ENCODE results near the gene EFNB1. TPM values are rescaled to one million over a fixed set of nuclear protein-coding genes. Genes with fewer than 3 reads are reported as not detected.

Gene EFNB1
- total and polyA plus RNA-seq, 2 of the 4 experiments (the other 2 are of a cell fraction): 17.9 to 26.8 TPM

GRCh38 chrX:68870357-68870756, 41.5 kb downstream of the EFNB1 start:
- H3K9me1 ChIP-seq (ENCODE audit: insufficient read depth, low read length): no peaks in the 10 kb centered on the region; the same call in 1 of the 2 replicates
- no peak overlapping the region for H3K14ac ChIP-seq (replicated peaks; ENCODE audit: low read depth, low read length)
- POLR2A ChIA-PET (ENCODE audit: unreplicated experiment): no interaction called here
- H3K9ac ChIP-seq (ENCODE audit: low read depth, low read length): no peak overlapping the region
- no peak overlapping the region for H2BK5ac ChIP-seq (ENCODE audit: low read depth, low read length, poor library complexity, severe bottlenecking)
- no TSS peak for BruUV-seq (replicated peaks)
- intact Hi-C loops (cut with micrococcal nuclease): no loop called here
- CTCF ChIA-PET: no interaction called here
- no peak overlapping the region for H3K23ac ChIP-seq (ENCODE audit: low read depth, low read length)
- H3K4me2 ChIP-seq (ENCODE audit: low read depth, low read length): no peak overlapping the region
- H4K91ac ChIP-seq (ENCODE audit: insufficient read depth, low read depth, low read length): no peak overlapping the region
- H3K79me1 ChIP-seq (ENCODE audit: low read depth in 1 of 2, low read length in 2 of 2): no peaks in the 10 kb centered on the region
- no peak for DNase-seq
- H3K4ac ChIP-seq (ENCODE audit: low read depth, low read length): no peak overlapping the region
- no peak overlapping the region for H3K18ac ChIP-seq (ENCODE audit: low read depth, low read length)
- H2AK9ac ChIP-seq (replicated peaks; ENCODE audit: low read depth, low read length, poor library complexity): no peak overlapping the region
- H4K20me1 ChIP-seq (ENCODE audit: insufficient read depth, low read length): no peaks in the 10 kb centered on the region; the same call in 1 of the 2 replicates
- dilution Hi-C loops (cut with HindIII; ENCODE audit: low sequenced_read_pairs, unreplicated experiment): no loop called here
- no peaks in the 10 kb centered on the region for H3K36me3 ChIP-seq (ENCODE audit: control insufficient read depth, insufficient read depth, low read length)
- no peak overlapping the region for H2AK5ac ChIP-seq (ENCODE audit: low read depth, low read length)
- H3K27me3 ChIP-seq (ENCODE audit: control insufficient read depth, insufficient read depth, low read length): peaks cover 44% of the 10 kb centered on the region
- in situ Hi-C loops (cut with MboI; ENCODE audit: low sequenced_read_pairs): no loop called here
- no peak overlapping the region for H2BK20ac ChIP-seq (ENCODE audit: low read depth, low read length)
- no peak overlapping the region for H3K4me3 ChIP-seq (ENCODE audit: insufficient read depth, low read depth, low read length)
- ATAC-seq (ENCODE audit: low read depth): no peak
- no peak overlapping the region for H2AFZ ChIP-seq (replicated peaks; ENCODE audit: low read length, poor library complexity)
- no peaks in the 10 kb centered on the region for H3K9me3 ChIP-seq (ENCODE audit: control insufficient read depth, insufficient read depth, low read length)
- H4K8ac ChIP-seq (ENCODE audit: low read depth in 2 of 2, low read length in 2 of 2): no peak overlapping the region
- no peak overlapping the region for H3K27ac ChIP-seq (ENCODE audit: insufficient read depth, low read length)
- no peak overlapping the region for H2BK120ac ChIP-seq (ENCODE audit: low read depth, low read length)
- H2BK15ac ChIP-seq (ENCODE audit: low read depth, low read length): no peak overlapping the region
- H3K56ac ChIP-seq (ENCODE audit: extremely low read depth, insufficient read depth, low read length): no peak overlapping the region
- H4K5ac ChIP-seq (ENCODE audit: low read depth, low read length): no peak overlapping the region
- TF ChIP-seq ELK1 (IDR thresholded peaks at IDR 0.05; ENCODE audit: borderline replicate concordance, low read depth, low read length) (no peak), CTCF (conservative IDR thresholded peaks at IDR 0.05; ENCODE audit: low read depth, low read length) (no peak), NFE2L2 (IDR thresholded peaks at IDR 0.05; ENCODE audit: low read depth, low read length) (no peak), POLR2A (IDR thresholded peaks at IDR 0.05; ENCODE audit: low read depth, low read length) (no peak)
- no peaks in the 10 kb centered on the region for H3K4me1 ChIP-seq (ENCODE audit: control insufficient read depth, insufficient read depth, low read length)
- WGBS, 2 experiments (ENCODE audit: extremely low coverage in 2 of 2, insufficient read length in 1 of 2): no CpG with 5 or more reads among the region's 3 CpGs
